Testis (tissue), 2 donors: ENCODE results near the gene PEX12.

Experiments
- POLR2A ChIP-seq: fragments of 450-650 bp; IDR thresholded peaks from one replicate; pipeline ENCODE4 v1.6.1; 2017; ENCODE audit warnings: antibody characterized with exemption, mild to moderate bottlenecking, moderate library complexity
- TF ChIP-seq, protein P1 (sequence below), 3 experiments: fragments of 450-650 bp in 2 of 3; fragments of 200-600 bp in 1 of 3; sonication (generic) in 1 of 3; IDR thresholded peaks; one replicate each; pipeline ENCODE4 v1.5.1; 2016 to 2019; ENCODE audit warnings: antibody characterized with exemption in 3 of 3, mild to moderate bottlenecking in 2 of 3, moderate library complexity in 1 of 3

- TF ChIP-seq, protein P1, sequence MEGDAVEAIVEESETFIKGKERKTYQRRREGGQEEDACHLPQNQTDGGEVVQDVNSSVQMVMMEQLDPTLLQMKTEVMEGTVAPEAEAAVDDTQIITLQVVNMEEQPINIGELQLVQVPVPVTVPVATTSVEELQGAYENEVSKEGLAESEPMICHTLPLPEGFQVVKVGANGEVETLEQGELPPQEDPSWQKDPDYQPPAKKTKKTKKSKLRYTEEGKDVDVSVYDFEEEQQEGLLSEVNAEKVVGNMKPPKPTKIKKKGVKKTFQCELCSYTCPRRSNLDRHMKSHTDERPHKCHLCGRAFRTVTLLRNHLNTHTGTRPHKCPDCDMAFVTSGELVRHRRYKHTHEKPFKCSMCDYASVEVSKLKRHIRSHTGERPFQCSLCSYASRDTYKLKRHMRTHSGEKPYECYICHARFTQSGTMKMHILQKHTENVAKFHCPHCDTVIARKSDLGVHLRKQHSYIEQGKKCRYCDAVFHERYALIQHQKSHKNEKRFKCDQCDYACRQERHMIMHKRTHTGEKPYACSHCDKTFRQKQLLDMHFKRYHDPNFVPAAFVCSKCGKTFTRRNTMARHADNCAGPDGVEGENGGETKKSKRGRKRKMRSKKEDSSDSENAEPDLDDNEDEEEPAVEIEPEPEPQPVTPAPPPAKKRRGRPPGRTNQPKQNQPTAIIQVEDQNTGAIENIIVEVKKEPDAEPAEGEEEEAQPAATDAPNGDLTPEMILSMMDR (IDR thresholded peaks at IDR 0.05): no peak
- TF ChIP-seq POLR2A: no peak
Measured at GRCh38 chr17:35548208-35548810, 30.1 kb downstream of the PEX12 start.
